GM18505 (cell line): ENCODE data around the gene OSGIN1.

Source experiments
- ATAC-seq: cut with Tn5 transposase; IDR thresholded peaks from one replicate; pipeline ENCODE4 v1.9.1; 2021; ENCODE audit not compliant: unreplicated experiment
- POLR2A ChIP-seq: IDR thresholded peaks from 4 replicates; pipeline ENCODE4 v1.6.1; 2011; ENCODE audit warnings: borderline replicate concordance; ENCODE audit not compliant: insufficient read depth, insufficient read length; ENCODE audit errors: extremely low read depth

Gene OSGIN1

DNA sequence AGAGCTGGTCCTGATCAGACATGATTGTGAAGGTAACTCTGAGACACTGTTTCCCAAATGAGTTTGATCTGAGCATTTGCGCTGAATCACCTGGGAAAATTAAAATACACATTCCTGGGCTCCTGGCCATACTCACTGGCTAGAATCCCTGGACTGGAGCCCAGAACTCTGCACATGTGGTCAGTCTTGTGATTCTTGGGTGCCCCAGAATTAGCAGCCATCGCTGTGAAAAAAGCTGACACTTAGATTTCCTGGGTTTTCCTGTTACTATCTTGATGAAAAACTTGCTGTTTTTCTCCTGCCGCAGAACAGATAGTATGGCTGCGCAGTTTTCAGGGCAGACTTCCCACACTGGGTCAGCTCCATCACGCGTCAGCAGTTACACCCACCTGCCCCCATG is 39.6 kb downstream of the OSGIN1 start:
- TF ChIP-seq POLR2A, result no peak
- no peak for ATAC-seq

- TF ChIP-seq POLR2A, result no peak
- ATAC-seq, result no peak
Observed at GRCh38 chr16:83994087-83994486, 41.0 kb downstream of the OSGIN1 start.

DNA sequence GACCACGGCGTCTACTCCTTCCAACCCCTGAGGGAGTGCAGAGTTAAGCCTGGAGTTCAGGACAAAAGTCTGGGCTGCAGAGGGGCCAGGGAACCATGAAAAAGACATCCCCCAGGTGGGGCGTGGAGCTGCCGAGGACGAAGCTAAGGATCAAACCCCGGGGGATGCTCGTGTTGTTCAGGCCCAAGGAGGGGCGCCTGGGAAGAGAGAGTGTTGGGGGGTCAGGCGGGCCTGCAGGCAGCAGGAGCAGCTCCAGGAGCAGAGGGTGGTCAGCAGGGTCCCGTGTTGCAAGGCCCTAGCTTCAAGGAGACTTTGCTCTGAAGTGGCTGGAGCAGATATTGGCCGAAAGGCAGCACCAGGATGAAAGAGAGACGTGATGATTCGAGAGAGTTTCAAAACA is 41.7 kb downstream of the OSGIN1 start:
- no peak for TF ChIP-seq POLR2A
- ATAC-seq, result no peak

DNA sequence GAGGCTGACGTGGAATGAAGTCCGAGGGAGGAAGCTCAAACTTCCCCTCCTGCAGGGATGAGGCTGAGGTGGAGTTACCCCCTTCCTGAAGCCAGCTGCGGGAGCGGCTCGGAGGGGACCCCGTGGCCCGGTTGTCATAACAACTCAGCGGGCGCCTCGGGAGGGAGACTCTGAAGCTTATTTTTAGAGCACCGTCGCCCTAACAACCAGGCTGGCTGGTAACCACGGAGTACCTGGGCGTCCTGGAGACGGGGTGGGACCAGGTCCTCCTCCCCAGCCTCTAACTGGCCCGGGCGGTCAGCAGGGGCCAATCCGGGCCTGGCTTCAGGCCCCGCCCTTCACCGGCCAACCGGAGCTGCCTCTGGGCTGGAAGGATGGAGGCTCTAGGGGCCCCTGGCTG is 42.7 kb downstream of the OSGIN1 start:
- no peak for ATAC-seq
- TF ChIP-seq POLR2A, result no peak

DNA sequence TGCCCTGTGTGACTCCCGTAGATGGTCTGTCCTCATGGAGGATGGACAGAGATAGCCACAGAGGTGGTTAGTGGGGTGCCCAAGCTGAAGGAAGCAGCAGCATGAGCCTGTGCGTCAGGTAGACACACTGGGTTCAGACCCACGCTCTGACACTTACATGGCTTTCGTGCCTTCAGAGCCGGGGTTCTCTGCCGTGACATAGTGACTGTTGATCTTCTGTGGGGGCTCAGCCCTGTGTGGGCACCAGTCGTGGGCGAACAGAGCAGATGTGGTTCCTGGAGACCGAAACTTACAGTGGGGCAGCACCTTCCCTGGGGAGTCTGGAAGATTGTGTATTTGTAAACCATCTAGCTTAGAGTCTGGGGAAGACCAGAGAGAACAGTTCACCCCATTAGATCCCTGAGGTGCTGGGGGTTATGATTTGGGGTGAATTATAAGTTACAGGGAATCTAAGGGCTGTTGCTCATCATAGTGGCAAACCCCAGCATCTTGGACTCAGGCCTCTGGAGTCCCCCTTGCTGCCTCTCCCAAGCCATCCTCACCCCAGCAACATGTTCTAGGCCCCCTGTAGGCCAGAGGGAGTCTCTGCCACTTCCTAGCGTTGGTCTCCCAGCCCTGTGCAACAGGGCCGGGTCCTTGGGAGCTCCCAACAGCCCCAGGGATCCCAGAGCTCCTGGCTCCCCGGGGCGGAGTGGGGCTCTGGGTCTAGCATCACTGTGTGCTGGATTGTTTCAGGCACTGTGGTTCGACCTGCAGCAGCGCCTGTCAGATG is 43.6 kb downstream of the OSGIN1 start:
- no peak for TF ChIP-seq POLR2A
- ATAC-seq, result no peak

GRCh38 chr16:83998091-83998490 is 45.1 kb downstream of the OSGIN1 start:
- TF ChIP-seq POLR2A, result no peak
- no peak for ATAC-seq

- TF ChIP-seq POLR2A, result no peak
- no peak for ATAC-seq
Observed at GRCh38 chr16:84000989-84001642, 48.1 kb downstream of the OSGIN1 start.

GRCh38 chr16:84001726-84002125 is 48.7 kb downstream of the OSGIN1 start:
- no peak for TF ChIP-seq POLR2A

GRCh38 chr16:84003038-84003437 is 50.0 kb downstream of the OSGIN1 start:
- no peak for TF ChIP-seq POLR2A
- ATAC-seq, result no peak

More at GRCh38 chr16:84001726-84002125, 48.7 kb downstream of the OSGIN1 start:
- ATAC-seq, result no peak

DNA sequence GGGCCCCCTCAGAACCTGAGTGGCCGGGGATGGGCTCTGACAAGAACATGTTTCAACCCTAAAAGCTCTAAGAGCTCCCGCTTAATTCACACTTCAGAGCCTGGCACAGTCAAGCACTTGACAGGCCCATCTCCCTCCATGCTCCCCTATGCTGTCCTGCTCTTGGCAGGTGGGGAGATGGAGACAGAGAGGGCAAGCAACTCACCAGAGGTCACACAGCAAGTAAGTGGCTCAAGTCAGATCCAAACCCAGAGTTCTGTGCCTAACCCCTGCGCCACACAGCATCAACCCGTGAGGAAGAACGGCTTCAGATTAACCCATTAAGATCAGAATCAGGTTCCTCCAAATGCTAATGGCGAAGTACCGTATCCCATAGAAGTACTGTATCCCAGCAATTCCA is 51.4 kb downstream of the OSGIN1 start:
- TF ChIP-seq POLR2A, result no peak
- ATAC-seq, result no peak

GRCh38 chr16:84005391-84005790 is 52.4 kb downstream of the OSGIN1 start:
- ATAC-seq, result no peak
- TF ChIP-seq POLR2A, result no peak

GRCh38 chr16:84007520-84007919 is 54.5 kb downstream of the OSGIN1 start:
- no peak for TF ChIP-seq POLR2A
- ATAC-seq, result no peak

GRCh38 chr16:84007965-84008364 is 54.9 kb downstream of the OSGIN1 start:
- no peak for TF ChIP-seq POLR2A
- ATAC-seq, result no peak

DNA sequence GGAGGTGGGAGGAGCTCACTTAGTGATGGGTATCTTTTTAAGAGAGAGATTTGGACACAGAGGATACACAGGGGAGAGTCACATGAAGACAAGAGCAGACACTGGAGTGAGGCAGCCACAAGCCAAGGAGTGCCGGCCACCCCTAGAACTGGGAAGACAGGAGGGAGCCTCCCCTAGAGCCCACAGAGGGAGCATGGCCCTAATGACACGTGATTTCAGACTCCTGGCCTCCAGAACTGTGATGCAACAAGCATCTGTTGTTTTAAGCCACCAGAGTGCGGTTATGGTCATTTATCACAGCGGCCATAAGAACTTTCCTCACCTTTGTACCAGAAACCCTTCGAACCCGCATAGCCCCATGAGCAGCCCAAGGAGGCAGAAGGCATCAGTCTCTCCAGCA is 56.2 kb downstream of the OSGIN1 start:
- TF ChIP-seq POLR2A, result no peak
- ATAC-seq, result no peak

GRCh38 chr16:84013787-84014569 is 60.9 kb downstream of the OSGIN1 start:
- no peak for TF ChIP-seq POLR2A
- peak; percentile 82 for ATAC-seq
